ENCODE results near the gene MASP1. TPM values are rescaled to one million over a fixed set of nuclear protein-coding genes. Genes with fewer than 3 reads are reported as not detected.

MASP1 gene
- total RNA-seq, 1 experiment from 2014 or later, result not detected

- ATAC-seq, result no peak
- H3K9me3 ChIP-seq (ENCODE audit: control insufficient read depth, insufficient read depth, low read depth, low read length), result no peaks in the 10 kb centered on the region
- ChIA-PET CTCF (no interaction called here), POLR2A (no interaction called here)
- intact Hi-C loops (cut with micrococcal nuclease; ENCODE audit: unreplicated experiment), result no loop called here
- TF ChIP-seq SIN3A (IDR thresholded peaks at IDR 0.05; ENCODE audit: borderline replicate concordance, insufficient read depth, low read depth, low read length) (no peak), POLR2AphosphoS5 (IDR thresholded peaks at IDR 0.05; ENCODE audit: low read depth, low read length) (no peak), TCF7L2 (IDR thresholded peaks at IDR 0.05; ENCODE audit: low read depth, low read length) (no peak)
- TF ChIP-seq, protein P1, sequence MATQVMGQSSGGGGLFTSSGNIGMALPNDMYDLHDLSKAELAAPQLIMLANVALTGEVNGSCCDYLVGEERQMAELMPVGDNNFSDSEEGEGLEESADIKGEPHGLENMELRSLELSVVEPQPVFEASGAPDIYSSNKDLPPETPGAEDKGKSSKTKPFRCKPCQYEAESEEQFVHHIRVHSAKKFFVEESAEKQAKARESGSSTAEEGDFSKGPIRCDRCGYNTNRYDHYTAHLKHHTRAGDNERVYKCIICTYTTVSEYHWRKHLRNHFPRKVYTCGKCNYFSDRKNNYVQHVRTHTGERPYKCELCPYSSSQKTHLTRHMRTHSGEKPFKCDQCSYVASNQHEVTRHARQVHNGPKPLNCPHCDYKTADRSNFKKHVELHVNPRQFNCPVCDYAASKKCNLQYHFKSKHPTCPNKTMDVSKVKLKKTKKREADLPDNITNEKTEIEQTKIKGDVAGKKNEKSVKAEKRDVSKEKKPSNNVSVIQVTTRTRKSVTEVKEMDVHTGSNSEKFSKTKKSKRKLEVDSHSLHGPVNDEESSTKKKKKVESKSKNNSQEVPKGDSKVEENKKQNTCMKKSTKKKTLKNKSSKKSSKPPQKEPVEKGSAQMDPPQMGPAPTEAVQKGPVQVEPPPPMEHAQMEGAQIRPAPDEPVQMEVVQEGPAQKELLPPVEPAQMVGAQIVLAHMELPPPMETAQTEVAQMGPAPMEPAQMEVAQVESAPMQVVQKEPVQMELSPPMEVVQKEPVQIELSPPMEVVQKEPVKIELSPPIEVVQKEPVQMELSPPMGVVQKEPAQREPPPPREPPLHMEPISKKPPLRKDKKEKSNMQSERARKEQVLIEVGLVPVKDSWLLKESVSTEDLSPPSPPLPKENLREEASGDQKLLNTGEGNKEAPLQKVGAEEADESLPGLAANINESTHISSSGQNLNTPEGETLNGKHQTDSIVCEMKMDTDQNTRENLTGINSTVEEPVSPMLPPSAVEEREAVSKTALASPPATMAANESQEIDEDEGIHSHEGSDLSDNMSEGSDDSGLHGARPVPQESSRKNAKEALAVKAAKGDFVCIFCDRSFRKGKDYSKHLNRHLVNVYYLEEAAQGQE (IDR thresholded peaks at IDR 0.05; ENCODE audit: insufficient read depth in 1 of 2, low read depth in 2 of 2, low read length in 1 of 2), result no peak
- TF ChIP-seq, protein P2, sequence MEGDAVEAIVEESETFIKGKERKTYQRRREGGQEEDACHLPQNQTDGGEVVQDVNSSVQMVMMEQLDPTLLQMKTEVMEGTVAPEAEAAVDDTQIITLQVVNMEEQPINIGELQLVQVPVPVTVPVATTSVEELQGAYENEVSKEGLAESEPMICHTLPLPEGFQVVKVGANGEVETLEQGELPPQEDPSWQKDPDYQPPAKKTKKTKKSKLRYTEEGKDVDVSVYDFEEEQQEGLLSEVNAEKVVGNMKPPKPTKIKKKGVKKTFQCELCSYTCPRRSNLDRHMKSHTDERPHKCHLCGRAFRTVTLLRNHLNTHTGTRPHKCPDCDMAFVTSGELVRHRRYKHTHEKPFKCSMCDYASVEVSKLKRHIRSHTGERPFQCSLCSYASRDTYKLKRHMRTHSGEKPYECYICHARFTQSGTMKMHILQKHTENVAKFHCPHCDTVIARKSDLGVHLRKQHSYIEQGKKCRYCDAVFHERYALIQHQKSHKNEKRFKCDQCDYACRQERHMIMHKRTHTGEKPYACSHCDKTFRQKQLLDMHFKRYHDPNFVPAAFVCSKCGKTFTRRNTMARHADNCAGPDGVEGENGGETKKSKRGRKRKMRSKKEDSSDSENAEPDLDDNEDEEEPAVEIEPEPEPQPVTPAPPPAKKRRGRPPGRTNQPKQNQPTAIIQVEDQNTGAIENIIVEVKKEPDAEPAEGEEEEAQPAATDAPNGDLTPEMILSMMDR (IDR thresholded peaks at IDR 0.05), result no peak
- no peak for DNase-seq (ENCODE audit: low read depth, low spot score)
- H3K27me3 ChIP-seq (ENCODE audit: control insufficient read depth, insufficient read depth, low read length), result peaks cover 4% of the 10 kb centered on the region; the same call in 1 of the 2 replicates
- no peak overlapping the region for H3K4me3 ChIP-seq (ENCODE audit: low read depth in 2 of 2, low read length in 2 of 2)
- H3K4me1 ChIP-seq (ENCODE audit: control insufficient read depth, insufficient read depth, low read length), result no peaks in the 10 kb centered on the region
- H3K27ac ChIP-seq (ENCODE audit: low read length), result no peak overlapping the region
- H3K36me3 ChIP-seq (ENCODE audit: control insufficient read depth, insufficient read depth, low read length), result no peaks in the 10 kb centered on the region
- in situ Hi-C loops (cut with HindIII; ENCODE audit: low pct_unique_long_range_greater_than_20kb, low sequenced_read_pairs), result no loop called here
- BruUV-seq (replicated peaks), result no TSS peak
Measured at GRCh38 chr3:187236962-187237361, 54.6 kb downstream of the MASP1 start.

GRCh38 chr3:187230011-187230410, 61.5 kb downstream of the MASP1 start:
- POLR2A ChIA-PET, result no interaction called here
- intact Hi-C loops (cut with micrococcal nuclease; ENCODE audit: unreplicated experiment) (no loop called here), in situ Hi-C loops (cut with HindIII; ENCODE audit: low pct_unique_long_range_greater_than_20kb, low sequenced_read_pairs) (no loop called here)
- DNase-seq (ENCODE audit: low read depth, low spot score) (no peak), ATAC-seq (no peak)
- H3K4me3 ChIP-seq (ENCODE audit: low read depth in 2 of 2, low read length in 2 of 2), result no peak overlapping the region
- H3K36me3 ChIP-seq (ENCODE audit: control insufficient read depth, insufficient read depth, low read length), result no peaks in the 10 kb centered on the region
- H3K4me1 ChIP-seq (ENCODE audit: control insufficient read depth, insufficient read depth, low read length), result no peaks in the 10 kb centered on the region
- no peak overlapping the region for H3K27ac ChIP-seq (ENCODE audit: low read length)
- no peak for TF ChIP-seq POLR2AphosphoS5 (IDR thresholded peaks at IDR 0.05; ENCODE audit: low read depth, low read length)
- TF ChIP-seq, protein P2 (IDR thresholded peaks at IDR 0.05), result no peak
- TF ChIP-seq TCF7L2 (IDR thresholded peaks at IDR 0.05; ENCODE audit: low read depth, low read length), result no peak
- TF ChIP-seq, protein P1 (IDR thresholded peaks at IDR 0.05; ENCODE audit: insufficient read depth in 1 of 2, low read depth in 2 of 2, low read length in 1 of 2), result no peak
- TF ChIP-seq SIN3A (IDR thresholded peaks at IDR 0.05; ENCODE audit: borderline replicate concordance, insufficient read depth, low read depth, low read length), result no peak
- CTCF ChIA-PET, result no interaction called here
- peaks cover 11% of the 10 kb centered on the region for H3K27me3 ChIP-seq (ENCODE audit: control insufficient read depth, insufficient read depth, low read length)
- no peaks in the 10 kb centered on the region for H3K9me3 ChIP-seq (ENCODE audit: control insufficient read depth, insufficient read depth, low read depth, low read length)
- BruUV-seq (replicated peaks), result no TSS peak
